Effector memory CD8-positive, alpha-beta T cell (primary cell): ENCODE data around the gene ADAM10.
"Not testable (repeated sequence)": the region's sequence is repeated elsewhere in the genome, so short reads cannot be mapped to it uniquely, and the experiment has no call there.

Experiments used
- ATAC-seq: fragments of 150-1000 bp; cut with Tn5 transposase; replicated peaks from 2 replicates; pipeline ENCODE4 v1.10.0; 2021; ENCODE audit warnings: mild to moderate bottlenecking, moderate library complexity
- DNase-seq, 3 experiments: peaks; one replicate each; pipeline ENCODE4 v3.0.0; 2021
- H3K27ac Mint-ChIP-seq, 2 donors: one replicate each; pipeline ENCODE4 v1.8.0; 2022; ENCODE audit warnings: mild to moderate bottlenecking in 2 of 2, mixed read lengths in 2 of 2, moderate library complexity in 2 of 2
- H3K27me3 Mint-ChIP-seq, 2 donors: one replicate each; pipeline ENCODE4 v1.8.0; 2022; ENCODE audit warnings: mixed read lengths in 2 of 2
- H3K36me3 Mint-ChIP-seq: one replicate; pipeline ENCODE4 v1.8.0; 2022; ENCODE audit warnings: mild to moderate bottlenecking, moderate library complexity, mixed read lengths; ENCODE audit not compliant: insufficient read depth
- H3K4me1 Mint-ChIP-seq, 2 donors: one replicate each; pipeline ENCODE4 v1.8.0; 2022; ENCODE audit warnings: low read depth in 2 of 2, mixed read lengths in 2 of 2
- H3K4me3 Mint-ChIP-seq, 2 donors: one replicate each; pipeline ENCODE4 v1.8.0; 2022; ENCODE audit warnings: mild to moderate bottlenecking in 2 of 2, mixed read lengths in 2 of 2, moderate library complexity in 2 of 2
- H3K9me3 Mint-ChIP-seq, 2 donors: one replicate each; pipeline ENCODE4 v1.8.0; 2022; ENCODE audit warnings: mixed read lengths in 2 of 2

Gene ADAM10

DNA sequence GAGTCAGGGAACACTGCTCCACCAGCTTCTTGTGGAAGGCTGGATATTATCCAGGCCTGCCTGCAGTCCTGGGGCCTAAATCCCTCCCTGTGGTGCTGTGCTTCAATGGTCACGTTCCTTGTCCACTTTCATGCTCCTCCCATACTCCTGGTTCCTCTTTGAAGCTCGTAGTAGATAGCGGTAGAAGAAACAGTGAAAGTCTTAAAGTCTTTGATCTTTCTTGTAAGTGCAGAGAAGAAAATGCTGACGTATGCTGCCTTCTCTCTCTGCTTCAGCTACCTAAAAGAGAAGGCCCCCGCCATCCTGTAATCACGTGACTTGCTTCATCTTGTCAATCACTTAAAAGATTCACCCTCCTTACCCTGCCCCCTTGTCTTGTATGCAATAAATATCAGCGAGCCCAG, 19.1 kb upstream of the ADAM10 start:
- H3K4me1 Mint-ChIP-seq: peaks cover 7 to 13% of the 10 kb centered on the region in 2 donors
- not testable (repeated sequence) for H3K27me3 Mint-ChIP-seq, DNase-seq, H3K27ac Mint-ChIP-seq, H3K36me3 Mint-ChIP-seq, ATAC-seq, H3K4me3 Mint-ChIP-seq, H3K9me3 Mint-ChIP-seq

DNA sequence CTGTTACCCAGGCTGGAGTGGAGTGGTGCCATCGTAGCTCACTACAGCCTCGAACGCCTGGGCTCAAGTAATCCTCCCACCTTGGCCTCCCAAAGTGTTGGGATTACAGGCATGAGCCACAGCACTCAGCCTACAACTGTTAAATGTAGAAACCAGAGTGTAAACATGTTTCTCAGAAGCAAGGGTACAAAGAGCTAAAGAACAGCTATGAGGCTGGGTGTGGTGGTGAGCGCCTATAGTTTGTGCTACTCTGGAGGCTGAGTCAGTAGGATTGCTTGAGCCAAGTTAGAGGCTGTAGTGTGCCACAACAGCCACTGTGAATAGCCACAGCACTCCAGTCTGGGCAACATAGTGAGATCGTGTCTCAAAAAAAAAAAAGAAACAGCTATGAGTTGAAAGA, 16.8 kb upstream of the ADAM10 start:
- Mint-ChIP-seq H3K9me3 (peaks cover 0 to 1% of the 10 kb centered on the region in 2 donors), H3K36me3 (peaks cover 6% of the 10 kb centered on the region), H3K27ac (no peak overlapping the region), H3K4me3 (no peak overlapping the region), H3K27me3 (no peaks in the 10 kb centered on the region), H3K4me1 (peaks cover 4 to 7% of the 10 kb centered on the region in 2 donors)
- DNase-seq (no peak), ATAC-seq (no peak)

DNA sequence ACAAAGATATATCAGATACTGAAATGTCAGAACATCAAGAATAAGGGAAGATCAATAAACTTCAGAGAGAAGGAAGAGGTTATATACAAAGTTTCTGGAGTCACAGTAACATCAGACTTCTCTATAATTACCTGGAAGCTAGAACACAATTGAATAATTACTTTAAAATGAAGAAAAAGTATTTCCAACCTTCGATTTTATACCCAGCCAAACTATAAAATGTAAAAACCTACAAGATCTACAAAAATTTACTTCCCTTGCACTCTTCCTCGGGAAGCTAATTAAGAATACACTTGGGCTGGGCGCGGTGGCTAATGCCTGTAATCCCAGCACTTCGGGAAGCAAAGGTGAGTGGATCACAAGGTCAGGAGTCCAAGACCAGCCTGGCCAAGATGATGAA, 15.0 kb upstream of the ADAM10 start:
- DNase-seq (no peak), ATAC-seq (no peak)
- Mint-ChIP-seq H3K9me3 (peaks cover 0 to 1% of the 10 kb centered on the region in 2 donors), H3K4me1 (no peaks in the 10 kb centered on the region), H3K4me3 (no peak overlapping the region), H3K27me3 (no peaks in the 10 kb centered on the region), H3K27ac (no peak overlapping the region), H3K36me3 (peaks cover 3% of the 10 kb centered on the region)

DNA sequence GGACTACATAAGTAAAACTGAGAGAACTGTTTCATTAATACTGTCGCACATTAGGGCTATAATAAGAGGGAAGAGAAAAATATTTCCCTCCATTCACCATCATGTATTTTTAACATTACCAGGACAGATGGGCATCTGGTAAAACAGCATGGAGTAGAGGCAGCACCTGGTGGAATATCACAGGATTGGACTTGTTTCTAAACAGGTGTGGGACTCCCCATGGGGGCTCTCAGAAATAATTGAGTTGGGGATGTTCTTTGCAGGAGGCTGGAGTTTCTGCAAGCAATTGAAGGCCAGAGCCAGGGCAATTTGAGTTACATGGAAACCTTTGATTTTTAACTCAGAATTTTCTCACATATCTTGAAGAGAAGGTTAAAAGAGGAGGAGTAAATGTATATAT, 13.2 kb upstream of the ADAM10 start:
- Mint-ChIP-seq H3K27ac (no peak overlapping the region), H3K9me3 (peaks cover 0 to 1% of the 10 kb centered on the region in 2 donors), H3K27me3 (no peaks in the 10 kb centered on the region), H3K36me3 (no peaks in the 10 kb centered on the region), H3K4me1 (no peaks in the 10 kb centered on the region), H3K4me3 (no peak overlapping the region)
- ATAC-seq (no peak), DNase-seq (no peak)

DNA sequence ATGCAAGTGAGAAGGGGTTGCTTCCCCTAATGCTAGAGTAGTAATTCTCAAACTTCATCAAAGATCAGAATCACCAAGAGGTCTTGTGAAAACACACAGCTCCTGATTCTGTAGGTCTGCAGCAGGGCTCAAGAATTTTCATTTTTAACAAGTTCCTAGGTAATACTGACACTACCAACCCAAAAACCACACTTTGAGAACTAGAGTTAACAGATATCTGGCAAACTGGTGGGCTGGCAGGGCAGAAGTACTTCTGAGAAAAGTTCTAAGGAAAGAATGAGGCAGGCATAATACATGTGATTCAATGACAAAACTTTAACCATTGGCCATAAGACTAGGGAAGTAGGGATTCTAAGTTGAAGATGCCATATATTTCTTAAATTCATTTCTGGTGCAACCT, 12.8 kb upstream of the ADAM10 start:
- peaks cover 0 to 1% of the 10 kb centered on the region in 2 donors for H3K9me3 Mint-ChIP-seq
- no peak for DNase-seq
- H3K4me1 Mint-ChIP-seq: no peaks in the 10 kb centered on the region
- no peaks in the 10 kb centered on the region for H3K36me3 Mint-ChIP-seq
- H3K27me3 Mint-ChIP-seq: no peaks in the 10 kb centered on the region
- no peak overlapping the region for H3K4me3 Mint-ChIP-seq
- H3K27ac Mint-ChIP-seq: no peak overlapping the region
- no peak for ATAC-seq

DNA sequence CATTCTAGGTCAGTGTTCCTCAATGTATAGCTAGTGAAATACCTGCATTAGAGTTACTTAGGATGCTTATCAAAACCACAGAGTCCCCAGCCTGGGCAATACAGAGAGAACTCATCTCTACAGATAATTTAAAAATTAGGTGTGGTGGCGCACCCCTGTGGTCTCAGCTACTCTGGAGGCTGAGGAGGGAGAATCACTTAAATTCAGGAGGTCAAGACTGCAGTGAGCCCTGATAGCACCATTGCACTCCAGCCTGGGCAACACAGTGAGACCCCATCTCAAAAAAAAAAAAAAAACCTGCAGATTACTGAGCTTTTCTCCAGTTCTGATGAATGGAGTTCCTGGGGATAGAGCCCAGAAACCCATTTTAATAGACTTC, 11.5 kb upstream of the ADAM10 start:
- Mint-ChIP-seq H3K4me1 (no peaks in the 10 kb centered on the region), H3K27me3 (no peaks in the 10 kb centered on the region), H3K4me3 (no peak overlapping the region), H3K9me3 (peaks cover 0 to 1% of the 10 kb centered on the region in 2 donors), H3K27ac (peak overlapping the region in 1 of 2 donors; percentile 25), H3K36me3 (no peaks in the 10 kb centered on the region)
- ATAC-seq: peak; percentile 36
- DNase-seq: peak in 1 of 3 experiments; percentile 9

DNA sequence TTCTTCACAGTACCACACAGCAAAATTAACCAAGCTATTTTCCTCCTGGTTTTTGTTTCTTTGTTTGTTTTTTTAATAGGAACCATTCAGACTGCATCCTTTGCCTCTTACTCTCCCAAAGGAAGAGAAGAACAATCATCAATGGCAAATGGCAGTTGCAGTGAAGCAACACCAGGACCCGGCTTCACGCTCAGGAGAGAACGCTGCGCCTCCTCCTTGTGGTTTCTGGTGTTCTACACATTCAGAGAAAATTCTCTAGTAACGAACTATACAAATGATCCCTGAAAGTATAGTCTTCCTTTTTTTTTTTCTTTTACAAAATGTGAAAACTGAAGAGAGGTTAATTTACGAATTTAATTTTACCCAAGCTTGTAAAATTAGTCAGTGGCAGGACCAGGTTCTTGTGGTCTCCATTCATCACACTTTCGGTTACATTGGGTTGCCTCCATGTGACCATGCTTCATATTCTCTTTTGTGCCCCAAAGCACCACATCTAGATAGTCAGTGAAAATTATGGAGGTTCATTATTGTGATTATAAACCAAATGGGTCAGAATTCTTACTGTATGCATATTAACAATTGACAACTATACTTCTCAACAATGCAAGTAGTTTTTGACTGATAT, 11.0 kb upstream of the ADAM10 start:
- no peak overlapping the region for H3K27ac Mint-ChIP-seq
- DNase-seq (no peak), ATAC-seq (peak; percentile 17)
- H3K4me1 Mint-ChIP-seq: no peaks in the 10 kb centered on the region
- H3K36me3 Mint-ChIP-seq: no peaks in the 10 kb centered on the region
- H3K27me3 Mint-ChIP-seq: no peaks in the 10 kb centered on the region
- peaks cover 0 to 1% of the 10 kb centered on the region in 2 donors for H3K9me3 Mint-ChIP-seq
- no peak overlapping the region for H3K4me3 Mint-ChIP-seq

DNA sequence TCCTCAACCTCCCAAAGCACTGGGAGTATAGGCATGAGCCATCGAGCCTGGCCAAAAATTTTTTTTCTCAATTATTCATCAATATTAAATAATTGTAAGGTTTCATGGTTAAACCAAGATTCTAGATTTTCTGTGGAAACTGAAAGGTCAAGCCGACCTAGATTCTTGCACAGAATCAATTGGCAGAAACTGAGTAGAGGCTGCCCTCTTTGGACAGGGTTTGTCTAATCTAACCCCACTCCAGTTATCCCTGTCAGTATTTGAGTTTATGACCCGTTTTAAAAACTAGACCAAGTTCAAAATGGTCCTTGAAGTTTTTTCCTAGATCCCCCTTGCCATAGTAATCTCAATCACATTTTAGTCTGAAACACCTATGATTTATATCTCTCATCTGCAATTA, 8.6 kb upstream of the ADAM10 start:
- H3K4me3 Mint-ChIP-seq: no peak overlapping the region
- DNase-seq: no peak
- no peak for ATAC-seq

DNA sequence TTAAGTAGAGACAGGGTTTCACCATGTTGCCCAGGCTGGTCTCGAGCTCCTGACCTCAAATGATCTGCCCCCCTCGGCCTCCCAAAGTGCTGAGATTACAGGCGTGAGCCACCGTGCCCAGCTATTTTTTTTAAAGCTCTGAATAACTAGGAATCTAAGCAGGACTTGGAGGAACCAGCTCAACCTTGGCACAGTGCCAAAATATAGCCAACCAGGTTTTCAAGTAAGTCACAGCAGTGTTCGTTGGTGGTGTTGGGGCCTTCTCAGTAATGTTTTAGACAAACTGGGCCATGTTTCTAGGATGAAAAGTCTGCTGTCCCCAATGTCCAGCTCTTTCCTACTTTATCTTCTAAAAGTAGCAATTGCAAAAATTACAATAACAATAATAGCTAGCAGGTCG, 6.4 kb upstream of the ADAM10 start:
- DNase-seq: no peak
- no peak overlapping the region for H3K4me3 Mint-ChIP-seq
- no peaks in the 10 kb centered on the region for H3K27me3 Mint-ChIP-seq
- ATAC-seq: no peak
- peaks cover under 1% of the 10 kb centered on the region for H3K36me3 Mint-ChIP-seq
- H3K9me3 Mint-ChIP-seq: no peaks in the 10 kb centered on the region
- no peaks in the 10 kb centered on the region for H3K4me1 Mint-ChIP-seq
- H3K27ac Mint-ChIP-seq: no peak overlapping the region

More for the DNA sequence above, 8.6 kb upstream of the ADAM10 start:
- no peaks in the 10 kb centered on the region for H3K9me3 Mint-ChIP-seq
- no peaks in the 10 kb centered on the region for H3K4me1 Mint-ChIP-seq
- no peaks in the 10 kb centered on the region for H3K27me3 Mint-ChIP-seq
- no peak overlapping the region for H3K27ac Mint-ChIP-seq
- no peaks in the 10 kb centered on the region for H3K36me3 Mint-ChIP-seq

DNA sequence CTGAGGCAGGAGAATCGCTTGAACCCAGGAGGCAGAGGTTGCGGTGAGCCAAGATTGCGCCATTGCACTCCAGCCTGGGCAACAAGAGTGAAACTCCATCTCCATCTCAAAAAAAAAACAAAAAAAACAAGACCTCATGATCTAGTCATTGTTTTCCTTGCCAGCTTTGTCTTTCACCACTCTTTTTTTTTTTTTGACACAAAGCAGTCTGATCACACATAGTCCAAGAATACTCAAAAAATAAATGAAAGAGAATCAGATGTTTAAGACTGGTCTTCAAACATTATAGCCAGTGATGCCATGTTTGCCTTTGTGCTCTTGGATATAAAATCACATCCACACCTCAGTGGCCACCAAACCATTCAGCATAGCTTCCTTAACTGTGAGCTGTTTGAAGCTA, 5.8 kb upstream of the ADAM10 start:
- no peaks in the 10 kb centered on the region for H3K27me3 Mint-ChIP-seq
- no peak overlapping the region for H3K4me3 Mint-ChIP-seq
- DNase-seq: no peak
- H3K36me3 Mint-ChIP-seq: peaks cover 5% of the 10 kb centered on the region
- H3K9me3 Mint-ChIP-seq: no peaks in the 10 kb centered on the region
- H3K27ac Mint-ChIP-seq: no peak overlapping the region
- H3K4me1 Mint-ChIP-seq: peaks cover 1 to 3% of the 10 kb centered on the region in 2 donors
- no peak for ATAC-seq

DNA sequence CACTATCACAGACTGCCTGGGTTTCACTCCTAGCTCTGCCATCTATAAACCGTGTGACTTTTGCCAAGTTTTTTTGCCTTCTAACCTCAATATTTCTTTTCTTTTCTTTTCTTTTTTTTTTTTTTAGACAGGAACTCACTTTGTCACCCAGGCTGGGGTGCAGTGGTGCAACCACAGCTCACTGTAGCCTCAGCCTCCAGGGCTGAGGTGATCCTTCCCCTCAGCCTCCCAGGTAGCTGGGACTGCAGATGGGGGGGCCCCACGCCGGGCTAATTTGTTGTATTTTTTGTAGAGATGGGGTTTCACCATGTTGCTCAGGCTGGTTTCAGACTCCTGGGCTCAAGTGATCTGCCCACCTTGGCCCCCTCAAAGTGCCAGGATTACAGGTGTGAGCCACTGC, 3.2 kb upstream of the ADAM10 start:
- H3K27me3 Mint-ChIP-seq: no peaks in the 10 kb centered on the region
- DNase-seq (no peak), ATAC-seq (no peak)
- H3K4me3 Mint-ChIP-seq: no peak overlapping the region
- no peak overlapping the region for H3K27ac Mint-ChIP-seq
- H3K36me3 Mint-ChIP-seq: peaks cover 19% of the 10 kb centered on the region
- no peaks in the 10 kb centered on the region for H3K9me3 Mint-ChIP-seq
- peaks cover 12 to 24% of the 10 kb centered on the region in 2 donors for H3K4me1 Mint-ChIP-seq

DNA sequence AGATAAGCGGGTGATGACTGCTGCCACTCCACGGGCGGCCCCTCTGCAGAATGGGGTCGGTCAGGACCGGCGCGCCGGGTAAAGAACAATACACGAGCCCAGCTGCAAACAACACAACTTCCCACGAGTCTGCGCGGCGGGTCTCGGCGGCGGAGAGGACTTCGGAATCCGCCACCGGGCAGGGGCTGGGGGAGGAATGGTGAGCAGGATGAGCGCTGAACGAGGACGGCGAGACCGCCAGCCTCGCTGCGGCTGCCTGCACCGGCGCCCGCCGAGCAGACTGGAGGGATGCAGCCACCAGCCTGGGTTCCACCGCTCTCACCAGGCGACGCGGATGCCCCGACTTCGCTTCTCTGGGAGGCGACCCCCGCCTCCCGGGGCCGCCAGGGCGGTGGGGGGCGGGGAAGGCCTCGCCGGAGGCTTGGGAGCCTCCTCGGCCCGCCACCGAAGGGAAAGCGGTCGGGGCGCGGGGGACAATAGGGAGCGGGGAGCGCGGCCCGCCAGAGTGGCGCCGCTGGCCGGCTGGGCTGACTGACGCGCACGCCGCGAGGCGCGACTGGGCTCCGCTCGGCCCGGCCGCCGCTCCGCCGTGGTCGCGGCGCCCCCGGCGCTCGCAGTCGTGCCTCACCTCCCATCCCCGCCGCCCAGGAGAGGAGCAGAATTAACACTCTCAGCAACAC, 515 bp downstream of the ADAM10 start:
- Mint-ChIP-seq H3K4me3 (peak overlapping the region; percentile 98 to 100), H3K4me1 (peaks cover 25 to 41% of the 10 kb centered on the region in 2 donors), H3K27ac (peak overlapping the region; percentile 93 to 97), H3K9me3 (no peaks in the 10 kb centered on the region), H3K36me3 (peaks cover 19% of the 10 kb centered on the region), H3K27me3 (no peaks in the 10 kb centered on the region)
- ATAC-seq (peak; percentile 28), DNase-seq (peak; percentile 25 to 32 (median 31))

DNA sequence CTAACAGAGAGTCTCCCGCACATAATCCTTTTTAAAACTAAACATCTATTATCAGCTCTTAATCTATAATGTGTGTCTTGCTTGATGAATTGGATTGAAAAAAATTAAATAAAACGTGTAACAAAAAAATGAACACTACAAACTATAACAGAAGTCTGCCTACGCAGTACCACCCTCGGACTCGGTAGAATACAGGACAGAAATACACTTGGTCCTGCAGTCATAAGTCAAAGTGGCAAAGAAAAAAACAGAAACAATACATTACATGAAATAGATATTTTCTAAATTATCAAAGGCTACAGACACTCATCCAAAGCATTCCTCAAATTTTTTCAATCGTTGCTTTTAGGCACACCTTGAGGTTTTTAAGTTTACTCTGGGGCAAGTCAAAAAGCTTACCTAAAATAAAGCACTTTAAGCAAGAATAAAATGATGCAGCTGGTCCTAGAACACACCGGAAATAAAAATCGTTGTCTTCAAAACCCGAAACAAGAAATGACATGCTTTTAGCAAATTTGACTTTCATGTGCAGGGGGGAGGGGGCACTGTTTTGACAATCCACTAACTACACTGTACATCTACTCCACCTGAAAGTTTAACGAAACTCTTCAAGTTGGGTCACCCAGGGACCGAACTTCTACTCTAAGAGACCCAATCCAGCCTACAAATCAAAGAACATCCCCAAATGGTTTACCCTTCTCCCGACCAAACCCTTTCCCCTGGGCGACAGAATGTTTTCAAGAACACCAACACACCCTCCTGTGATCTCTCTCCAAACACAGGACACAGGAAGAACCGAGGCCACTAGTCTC, 1.3 kb downstream of the ADAM10 start:
- no peak for ATAC-seq
- peak in 1 of 3 experiments; percentile 4 for DNase-seq
- Mint-ChIP-seq H3K4me1 (peaks cover 28 to 45% of the 10 kb centered on the region in 2 donors), H3K36me3 (peaks cover 22% of the 10 kb centered on the region), H3K4me3 (peak overlapping the region; percentile 98 to 100), H3K9me3 (no peaks in the 10 kb centered on the region), H3K27ac (peak overlapping the region; percentile 89 to 97), H3K27me3 (no peaks in the 10 kb centered on the region)
